Skeletal muscle tissue (tissue), 4 donors: ENCODE measurements around the gene DBNL. TPM values are rescaled to one million over a fixed set of nuclear protein-coding genes. Genes with fewer than 3 reads are reported as not detected.

Experiments used
- H3K27ac ChIP-seq: one replicate; pipeline ENCODE4 v1.7.0; 2013; ENCODE audit warnings: mild to moderate bottlenecking, low read depth, low read length, inconsistent platforms
- H3K27me3 ChIP-seq, 3 donors: one replicate each; pipeline ENCODE4 v1.7.0; 2013; ENCODE audit warnings: low read length in 3 of 3; ENCODE audit not compliant: control insufficient read depth in 3 of 3, insufficient read depth in 3 of 3
- H3K36me3 ChIP-seq, 3 donors: one replicate each; pipeline ENCODE4 v1.7.0; 2013; ENCODE audit warnings: low read length in 3 of 3; ENCODE audit not compliant: control insufficient read depth in 3 of 3, insufficient read depth in 3 of 3
- H3K4me1 ChIP-seq, 3 donors: one replicate each; pipeline ENCODE4 v1.7.0; 2013; ENCODE audit warnings: low read length in 3 of 3, mild to moderate bottlenecking in 3 of 3; ENCODE audit not compliant: control insufficient read depth in 3 of 3, insufficient read depth in 3 of 3
- H3K4me3 ChIP-seq, 3 donors: one replicate each; pipeline ENCODE4 v1.7.0; 2013; ENCODE audit warnings: low read length in 3 of 3
- H3K9ac ChIP-seq, 3 donors: one replicate each; pipeline ENCODE4 v1.7.0; 2013; ENCODE audit warnings: low read length in 3 of 3, mild to moderate bottlenecking in 3 of 3, moderate library complexity in 2 of 3, low read depth in 1 of 3
- H3K9me3 ChIP-seq, 3 donors: one replicate each; pipeline ENCODE4 v1.7.0; 2013; ENCODE audit warnings: low read length in 3 of 3; ENCODE audit not compliant: control insufficient read depth in 3 of 3
- total RNA-seq: library from RNA; depleted of rRNA; stranded (reverse); fragments of >200 nt; gene quantifications from one replicate; pipeline ENCODE4 v1.2.3, GENCODE V29; 2014
- donor health status: Osteomylitis.

The DBNL gene
- total RNA-seq, 1 donor from 2014 or later: 41.2 TPM

DNA sequence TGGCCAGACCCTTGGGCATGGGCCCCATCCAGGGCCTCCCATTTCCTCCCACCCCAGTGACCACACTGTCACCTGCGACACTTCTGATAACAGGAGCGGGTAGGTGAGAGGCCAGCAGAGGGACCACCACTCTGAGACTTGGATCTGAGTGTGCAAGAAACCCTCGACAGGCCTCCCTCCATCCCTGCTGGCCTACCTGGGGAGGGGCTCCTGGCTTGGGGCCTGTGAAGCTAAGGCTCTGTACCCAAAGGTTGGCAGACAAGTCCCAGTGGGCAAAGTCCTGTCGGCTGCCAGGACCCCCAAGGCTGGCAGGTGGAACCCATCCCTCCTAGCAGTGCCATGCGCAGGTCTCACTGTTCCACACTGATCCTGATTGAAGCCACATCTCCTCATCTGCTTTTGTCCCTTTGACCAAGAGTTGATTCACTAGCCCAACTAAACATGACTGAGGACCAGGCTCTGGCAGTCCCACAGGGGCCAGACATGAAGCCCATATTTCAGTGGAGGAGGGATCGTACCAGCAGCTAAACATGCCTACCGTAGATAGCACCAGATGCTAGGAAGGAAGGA lies 22.1 kb downstream of the DBNL start:
- Histone ChIP-seq H3K9ac (peak overlapping the region in 1 of 3 donors; percentile 98), H3K9me3 (no peaks in the 10 kb centered on the region), H3K27ac (peak overlapping the region; percentile 85)

DNA sequence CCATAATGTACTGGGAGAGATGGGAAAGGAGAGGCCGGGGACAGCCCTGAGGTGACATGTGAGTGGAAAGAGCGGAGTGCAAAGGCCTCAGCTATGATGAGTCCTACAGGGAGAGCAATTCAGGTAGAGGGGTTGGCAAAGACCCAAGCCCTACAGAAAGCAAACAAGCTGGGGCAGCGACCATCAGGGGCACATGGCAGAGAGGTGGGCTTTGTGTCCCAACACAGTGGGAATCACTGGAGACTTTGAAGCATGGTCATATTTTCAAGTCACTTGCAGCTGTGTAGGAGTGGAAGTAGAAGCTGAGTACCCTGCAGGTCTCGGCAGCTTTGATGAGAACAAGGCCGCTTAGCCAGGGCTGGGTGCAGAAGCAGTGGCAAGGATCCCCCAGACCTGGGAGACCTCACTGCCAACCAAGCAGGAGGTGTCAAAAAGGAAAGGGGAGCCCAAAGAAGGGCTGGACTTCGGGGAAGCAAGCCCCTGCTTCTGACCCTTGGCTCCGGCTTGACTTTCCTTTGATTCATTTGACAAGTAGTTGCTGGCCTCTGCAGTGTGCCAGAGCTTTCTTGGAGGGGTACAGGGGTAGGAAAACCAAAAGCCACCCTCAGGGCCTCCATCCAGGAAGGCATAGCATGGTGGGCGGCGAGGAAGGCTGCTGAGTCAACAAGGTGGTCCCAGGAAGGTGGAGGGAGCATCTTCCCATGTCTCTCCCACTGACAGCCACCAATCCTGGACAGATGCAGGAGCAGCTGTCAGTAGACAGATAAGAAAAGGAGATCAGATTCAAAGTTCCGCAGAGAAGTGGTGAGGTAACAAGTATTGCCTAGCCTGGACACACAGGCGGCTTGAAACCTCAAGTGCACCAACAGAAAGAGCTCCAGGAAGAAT lies 22.8 kb downstream of the DBNL start:
- no peaks in the 10 kb centered on the region for H3K27me3 ChIP-seq
- peak overlapping the region; percentile 33 for H3K27ac ChIP-seq
- H3K4me1 ChIP-seq: peaks cover 48 to 73% (median 67%) of the 10 kb centered on the region in 3 donors
- H3K9me3 ChIP-seq: no peaks in the 10 kb centered on the region
- peaks cover 1 to 12% (median 3%) of the 10 kb centered on the region in 3 donors for H3K36me3 ChIP-seq
- peak overlapping the region in 2 of 3 donors; percentile 16 to 22 for H3K4me3 ChIP-seq
- H3K9ac ChIP-seq: peak overlapping the region in 2 of 3 donors; percentile 3 to 60

More for the DNA sequence above, 22.1 kb downstream of the DBNL start:
- H3K4me1 ChIP-seq: peaks cover 49 to 73% (median 67%) of the 10 kb centered on the region in 3 donors
- H3K27me3 ChIP-seq: no peaks in the 10 kb centered on the region
- peaks cover 9 to 18% (median 10%) of the 10 kb centered on the region in 3 donors for H3K36me3 ChIP-seq
- peak overlapping the region in 1 of 3 donors; percentile 98 for H3K4me3 ChIP-seq

DNA sequence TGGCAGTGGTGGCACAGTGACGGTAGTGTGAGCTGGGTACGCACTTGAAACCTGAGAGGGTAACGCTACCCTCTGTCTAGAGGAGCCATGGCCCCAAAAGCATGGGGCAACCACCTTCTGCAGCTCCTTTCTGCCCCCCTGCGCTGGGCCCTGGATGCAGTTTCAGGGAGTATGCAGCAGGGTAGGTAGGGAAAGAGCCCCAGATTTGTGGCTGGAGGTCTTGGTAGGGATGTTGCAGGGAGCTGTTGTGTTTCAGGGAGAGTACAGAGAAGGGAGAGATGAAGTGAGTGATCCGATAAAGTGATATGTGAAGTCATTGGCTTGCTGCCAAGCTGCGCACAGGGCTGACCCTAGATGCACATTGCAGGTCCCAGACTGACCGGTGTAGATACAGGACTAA lies 23.6 kb downstream of the DBNL start:
- Histone ChIP-seq H3K27ac (peak overlapping the region; percentile 33), H3K9ac (peak overlapping the region in 1 of 3 donors; percentile 60), H3K27me3 (no peaks in the 10 kb centered on the region), H3K4me3 (peak overlapping the region in 1 of 3 donors; percentile 22), H3K9me3 (no peaks in the 10 kb centered on the region), H3K36me3 (peaks cover 0 to 9% (median 6%) of the 10 kb centered on the region in 3 donors), H3K4me1 (peaks cover 50 to 73% (median 67%) of the 10 kb centered on the region in 3 donors)

DNA sequence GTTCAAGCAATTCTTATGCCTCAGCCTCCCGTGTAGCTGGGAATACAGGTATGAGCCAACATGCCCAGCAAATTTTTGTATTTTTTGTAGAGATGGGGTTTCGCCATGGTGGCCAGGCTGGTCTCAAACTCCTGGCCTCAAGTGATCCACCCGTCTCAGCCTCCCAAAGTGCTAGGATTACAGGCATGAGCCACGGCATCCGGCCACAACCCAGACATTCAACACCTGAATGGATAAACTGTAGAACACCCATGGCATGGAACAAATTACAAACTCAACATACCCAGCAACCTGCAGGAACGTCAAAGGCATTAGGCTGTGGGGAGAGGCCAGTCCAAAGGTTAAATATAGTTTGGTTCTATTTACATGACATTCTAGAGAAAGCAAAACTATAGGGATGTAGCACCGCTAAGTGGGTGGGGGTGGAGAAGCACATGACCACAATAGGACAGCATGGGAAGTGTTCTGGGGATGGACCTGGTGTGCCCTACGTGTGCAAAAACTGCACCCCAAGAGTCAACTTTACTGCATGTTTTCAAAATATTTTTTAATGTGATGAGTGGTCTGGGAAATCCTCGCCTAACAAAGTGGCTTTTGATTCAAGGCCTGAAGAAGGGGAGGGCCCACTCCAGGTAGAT lies 27.3 kb downstream of the DBNL start:
- Histone ChIP-seq H3K9ac (peak overlapping the region in 2 of 3 donors; percentile 7 to 79), H3K27me3 (no peaks in the 10 kb centered on the region), H3K9me3 (no peaks in the 10 kb centered on the region), H3K27ac (peak overlapping the region; percentile 32), H3K36me3 (peaks cover 16 to 26% (median 18%) of the 10 kb centered on the region in 3 donors), H3K4me3 (no peak overlapping the region), H3K4me1 (peaks cover 46 to 60% (median 57%) of the 10 kb centered on the region in 3 donors)

DNA sequence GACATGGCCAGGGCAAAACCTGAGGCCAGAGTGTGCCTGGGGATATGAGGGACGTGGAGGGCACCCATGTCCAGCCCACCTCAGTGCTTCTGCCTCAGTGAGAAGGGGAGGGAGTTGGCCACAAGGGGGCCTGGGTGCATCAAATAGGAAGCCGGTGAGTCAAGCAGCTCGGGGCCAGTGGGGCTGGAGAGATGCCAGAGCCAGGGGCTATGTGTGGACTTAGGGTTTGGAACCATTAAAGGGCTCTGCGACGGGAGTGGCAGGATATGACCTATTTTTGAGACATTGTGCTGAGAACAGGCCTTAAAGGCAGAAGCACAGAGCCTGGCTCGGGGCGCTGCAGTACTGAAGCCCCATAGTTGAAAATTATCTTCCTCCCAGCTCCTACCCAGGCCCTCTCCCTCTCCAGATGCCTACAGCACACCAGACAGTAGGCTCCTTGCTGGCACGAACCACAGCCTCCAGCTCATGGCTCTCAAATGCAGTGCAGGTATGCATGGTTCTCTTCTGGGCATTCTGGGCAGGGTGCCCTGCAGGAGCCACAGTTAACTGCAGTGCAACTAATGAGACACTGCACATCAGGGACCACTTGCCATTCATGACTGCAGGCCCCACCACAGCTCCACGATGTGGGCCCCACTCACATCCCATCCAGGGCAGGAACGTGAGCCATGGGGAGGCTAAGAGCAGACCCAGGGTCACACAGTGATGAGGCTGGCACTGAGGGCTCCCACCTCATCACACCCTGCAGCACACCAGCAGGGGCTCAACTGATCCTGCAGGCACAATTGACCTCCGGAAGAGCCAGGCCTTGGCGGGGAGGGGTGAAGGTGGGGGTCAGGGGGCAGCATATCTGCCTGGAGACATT lies 28.1 kb downstream of the DBNL start:
- no peaks in the 10 kb centered on the region for H3K27me3 ChIP-seq
- peak overlapping the region in 1 of 3 donors; percentile 79 for H3K9ac ChIP-seq
- no peaks in the 10 kb centered on the region for H3K9me3 ChIP-seq
- peak overlapping the region; percentile 32 for H3K27ac ChIP-seq
- H3K4me3 ChIP-seq: peak overlapping the region in 1 of 3 donors; percentile 45
- peaks cover 46 to 60% (median 55%) of the 10 kb centered on the region in 3 donors for H3K4me1 ChIP-seq
- peaks cover 19 to 33% (median 22%) of the 10 kb centered on the region in 3 donors for H3K36me3 ChIP-seq

DNA sequence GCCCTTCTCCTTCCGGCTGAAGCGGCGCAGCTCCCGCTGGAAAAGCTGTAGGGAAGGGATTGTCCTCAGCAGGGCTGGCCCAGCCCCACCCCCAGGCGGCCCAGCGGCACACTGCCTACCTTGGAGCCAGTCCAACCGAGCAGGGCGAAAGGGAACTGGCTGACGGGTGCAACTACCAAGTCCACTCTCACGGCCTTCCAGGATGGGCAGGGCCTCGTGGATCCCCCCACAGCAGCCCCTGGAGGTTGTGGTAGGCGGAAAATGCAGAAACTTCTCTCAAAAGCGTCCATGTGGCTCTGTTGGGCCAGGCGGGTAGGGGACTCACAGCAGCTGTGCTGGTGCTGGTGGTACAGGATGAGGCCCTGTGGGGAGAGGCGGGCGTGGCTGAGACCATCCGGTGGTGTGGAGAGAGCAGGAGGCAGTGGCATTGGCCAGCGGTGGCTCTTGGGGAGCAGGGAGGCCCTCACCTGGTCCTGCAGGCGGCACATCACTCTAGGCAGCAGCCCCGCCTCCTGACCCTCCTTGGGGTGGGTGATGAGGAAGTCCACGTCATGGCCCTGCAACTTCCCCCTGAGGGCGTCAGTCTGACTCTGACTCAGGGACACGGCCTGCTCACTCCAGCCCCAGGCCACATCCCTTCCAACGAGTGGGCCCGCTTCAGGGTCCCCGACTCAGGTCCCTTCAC lies 29.3 kb downstream of the DBNL start:
- peaks cover 26 to 44% (median 31%) of the 10 kb centered on the region in 3 donors for H3K36me3 ChIP-seq
- H3K9me3 ChIP-seq: no peaks in the 10 kb centered on the region
- peak overlapping the region; percentile 8 for H3K27ac ChIP-seq
- peaks cover 47 to 64% (median 60%) of the 10 kb centered on the region in 3 donors for H3K4me1 ChIP-seq
- H3K4me3 ChIP-seq: peak overlapping the region in 1 of 3 donors; percentile 45
- no peaks in the 10 kb centered on the region for H3K27me3 ChIP-seq
- H3K9ac ChIP-seq: peak overlapping the region; percentile 48 to 79 (median 53)

DNA sequence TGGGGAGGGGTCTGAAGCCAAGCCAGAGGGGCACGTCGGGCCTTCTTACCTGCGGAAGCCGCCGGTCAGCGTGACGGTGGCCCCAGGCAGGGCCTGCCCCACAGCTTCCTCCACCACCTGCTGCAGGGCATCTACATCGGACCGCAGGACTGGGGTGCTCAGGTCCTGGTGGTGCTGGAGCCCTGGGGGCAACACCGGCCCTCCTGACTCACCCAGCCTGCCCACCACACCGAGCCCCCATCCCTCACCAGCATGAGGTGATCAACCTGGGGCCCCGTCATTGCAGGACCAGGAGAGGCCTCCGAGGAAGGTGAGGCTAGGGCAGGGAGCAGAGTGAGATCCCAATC lies 29.8 kb downstream of the DBNL start:
- peak overlapping the region in 2 of 3 donors; percentile 20 to 79 for H3K9ac ChIP-seq
- peaks cover 31 to 48% (median 36%) of the 10 kb centered on the region in 3 donors for H3K36me3 ChIP-seq

DNA sequence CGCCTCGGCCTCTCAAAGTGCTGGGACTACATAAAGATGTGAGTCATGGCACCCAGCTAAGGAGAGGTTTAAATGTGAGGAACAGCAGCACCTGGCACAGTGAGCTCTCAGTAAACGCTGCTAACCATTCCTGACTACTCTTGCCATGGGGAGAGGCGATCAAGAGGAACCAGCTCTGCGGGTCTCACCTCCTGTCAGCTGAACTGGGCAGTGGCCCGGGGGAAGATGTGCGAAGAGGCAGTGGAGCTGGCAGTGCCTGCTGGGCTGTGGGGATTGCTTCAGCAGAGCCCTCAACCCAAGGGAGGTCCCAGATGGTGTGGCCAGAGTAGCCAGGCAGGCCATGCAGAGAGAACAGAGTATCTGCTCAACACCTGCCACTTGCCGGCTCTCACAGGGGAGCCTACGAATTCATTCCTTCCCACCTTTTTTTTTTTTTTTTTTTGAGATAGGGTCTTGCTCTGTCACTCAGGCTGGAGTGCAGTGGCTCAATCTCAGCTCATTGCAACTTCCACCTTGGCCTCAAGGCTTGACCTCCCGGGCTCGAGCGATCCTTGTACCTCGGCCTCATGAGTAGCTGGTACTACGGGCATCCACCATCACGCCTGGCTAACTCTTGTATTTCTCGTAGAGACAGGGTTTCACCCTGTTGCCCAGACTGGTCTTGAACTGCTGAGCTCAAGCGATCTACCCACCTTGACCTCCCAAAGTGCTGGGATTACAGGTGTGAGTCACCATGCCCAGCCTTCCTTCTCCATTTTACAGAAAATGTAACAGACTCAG lies 31.0 kb downstream of the DBNL start:
- Histone ChIP-seq H3K27ac (no peak overlapping the region), H3K36me3 (peaks cover 41 to 56% (median 47%) of the 10 kb centered on the region in 3 donors)

More for the DNA sequence above, 29.8 kb downstream of the DBNL start:
- peaks cover 52 to 69% (median 65%) of the 10 kb centered on the region in 3 donors for H3K4me1 ChIP-seq
- no peak overlapping the region for H3K4me3 ChIP-seq
- H3K9me3 ChIP-seq: no peaks in the 10 kb centered on the region
- peak overlapping the region; percentile 8 for H3K27ac ChIP-seq
- no peaks in the 10 kb centered on the region for H3K27me3 ChIP-seq

More for the DNA sequence above, 31.0 kb downstream of the DBNL start:
- Histone ChIP-seq H3K9ac (no peak overlapping the region), H3K4me3 (no peak overlapping the region), H3K27me3 (no peaks in the 10 kb centered on the region), H3K4me1 (peaks cover 63 to 81% (median 77%) of the 10 kb centered on the region in 3 donors), H3K9me3 (no peaks in the 10 kb centered on the region)
